ENCODE measurements around the gene GMPR.

DNA sequence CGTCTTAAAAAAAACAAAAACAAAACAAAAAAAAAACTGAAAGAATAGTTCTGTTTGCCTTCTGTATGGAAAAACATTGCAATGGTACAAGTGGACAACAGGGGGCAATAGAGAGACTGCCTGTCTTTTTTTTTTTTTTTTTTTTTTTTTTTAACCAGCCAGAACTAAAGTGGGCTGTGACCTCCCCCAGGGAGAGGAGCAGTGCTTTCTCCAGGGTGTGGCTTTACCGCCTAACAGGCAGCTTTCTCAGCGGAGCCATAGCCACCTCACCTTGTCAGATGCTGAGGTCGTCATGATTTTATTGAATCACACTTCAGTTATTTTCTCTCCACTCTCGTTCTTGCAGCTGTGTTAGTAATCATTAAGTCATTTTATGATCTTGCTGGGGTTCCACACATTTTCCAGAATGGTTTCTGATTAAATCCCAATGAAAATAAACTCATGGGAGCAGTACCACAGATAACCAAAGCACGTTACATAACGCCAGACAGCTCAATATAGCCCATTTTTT lies 78.4 kb downstream of the GMPR start:
- TF ChIP-seq, protein P1, sequence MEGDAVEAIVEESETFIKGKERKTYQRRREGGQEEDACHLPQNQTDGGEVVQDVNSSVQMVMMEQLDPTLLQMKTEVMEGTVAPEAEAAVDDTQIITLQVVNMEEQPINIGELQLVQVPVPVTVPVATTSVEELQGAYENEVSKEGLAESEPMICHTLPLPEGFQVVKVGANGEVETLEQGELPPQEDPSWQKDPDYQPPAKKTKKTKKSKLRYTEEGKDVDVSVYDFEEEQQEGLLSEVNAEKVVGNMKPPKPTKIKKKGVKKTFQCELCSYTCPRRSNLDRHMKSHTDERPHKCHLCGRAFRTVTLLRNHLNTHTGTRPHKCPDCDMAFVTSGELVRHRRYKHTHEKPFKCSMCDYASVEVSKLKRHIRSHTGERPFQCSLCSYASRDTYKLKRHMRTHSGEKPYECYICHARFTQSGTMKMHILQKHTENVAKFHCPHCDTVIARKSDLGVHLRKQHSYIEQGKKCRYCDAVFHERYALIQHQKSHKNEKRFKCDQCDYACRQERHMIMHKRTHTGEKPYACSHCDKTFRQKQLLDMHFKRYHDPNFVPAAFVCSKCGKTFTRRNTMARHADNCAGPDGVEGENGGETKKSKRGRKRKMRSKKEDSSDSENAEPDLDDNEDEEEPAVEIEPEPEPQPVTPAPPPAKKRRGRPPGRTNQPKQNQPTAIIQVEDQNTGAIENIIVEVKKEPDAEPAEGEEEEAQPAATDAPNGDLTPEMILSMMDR (conservative IDR thresholded peaks at IDR 0.05; ENCODE audit: low read length) = peak; percentile 78
- TF ChIP-seq EZH2phosphoT487 (IDR thresholded peaks at IDR 0.05; ENCODE audit: borderline replicate concordance) = no peak

Data from Loucy (cell line).